Jurkat, Clone E6-1 (cell line): ENCODE data around the gene PRMT7.
A peak's percentile ranks its signal among the peaks of the same experiment; 100 is the strongest.

ENCODE experiments used
- DNase-seq: peaks from one replicate; pipeline ENCODE4 v3.0.0-alpha.2; 2011; ENCODE audit warnings: low read depth, low spot score
- H3K4me3 ChIP-seq: 2 replicates; pipeline ENCODE4 v1.5.1; 2011; ENCODE audit warnings: mild to moderate bottlenecking, low read length, control low read depth, moderate library complexity

Gene PRMT7

DNA sequence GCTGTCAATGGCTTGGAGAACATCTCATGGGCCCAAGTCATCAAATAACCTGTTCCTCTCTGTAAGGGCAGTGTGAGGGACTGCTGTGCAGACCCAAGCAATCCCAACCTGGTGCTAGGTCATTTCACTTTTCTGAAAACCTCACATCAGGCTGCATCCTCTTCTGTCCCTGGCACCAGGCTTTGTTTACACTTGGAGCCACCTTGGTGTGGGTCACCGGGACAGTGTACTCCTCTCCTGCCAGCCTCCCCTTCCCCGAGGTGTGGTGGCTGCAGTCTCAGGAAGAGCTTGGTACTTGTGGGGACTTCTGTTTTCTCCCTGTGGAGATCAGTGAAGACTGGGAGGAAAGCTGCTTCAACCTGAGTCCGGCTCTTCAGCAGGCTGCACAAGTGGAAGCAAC lies 12.5 kb upstream of the PRMT7 start:
- DNase-seq: no peak
- no peak overlapping the region for H3K4me3 ChIP-seq

DNA sequence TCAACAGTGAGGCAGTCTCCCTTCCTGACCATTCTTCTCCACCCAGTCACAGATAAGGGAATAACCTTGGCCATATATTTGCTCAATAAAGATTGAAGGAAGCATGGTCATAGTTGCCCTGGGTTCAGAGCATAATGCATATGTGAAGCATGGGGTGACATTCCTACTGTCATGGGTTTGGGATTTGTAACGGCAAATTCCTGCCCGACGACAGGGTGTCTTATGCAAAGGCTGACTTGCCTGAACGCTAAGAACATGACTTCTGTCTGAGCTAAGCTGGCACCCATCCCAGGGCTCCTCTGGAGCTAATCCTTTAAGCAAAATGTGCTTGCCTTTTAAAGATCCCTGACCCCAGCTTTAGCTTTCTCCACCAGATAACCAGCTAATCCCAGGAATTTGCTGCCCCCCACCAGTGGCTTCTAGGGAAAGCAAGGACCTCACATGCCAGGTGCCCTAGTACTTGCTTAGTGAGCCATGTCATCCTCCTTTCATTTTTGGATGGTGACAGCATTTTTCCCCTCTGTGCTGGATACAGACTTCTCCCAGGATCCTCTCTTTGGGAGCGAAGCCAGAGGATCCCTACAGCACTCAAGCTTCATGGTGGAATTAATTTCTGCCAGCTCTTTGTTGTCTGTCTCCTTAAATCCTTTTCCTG lies 11.8 kb upstream of the PRMT7 start:
- H3K4me3 ChIP-seq: no peak overlapping the region
- no peak for DNase-seq

DNA sequence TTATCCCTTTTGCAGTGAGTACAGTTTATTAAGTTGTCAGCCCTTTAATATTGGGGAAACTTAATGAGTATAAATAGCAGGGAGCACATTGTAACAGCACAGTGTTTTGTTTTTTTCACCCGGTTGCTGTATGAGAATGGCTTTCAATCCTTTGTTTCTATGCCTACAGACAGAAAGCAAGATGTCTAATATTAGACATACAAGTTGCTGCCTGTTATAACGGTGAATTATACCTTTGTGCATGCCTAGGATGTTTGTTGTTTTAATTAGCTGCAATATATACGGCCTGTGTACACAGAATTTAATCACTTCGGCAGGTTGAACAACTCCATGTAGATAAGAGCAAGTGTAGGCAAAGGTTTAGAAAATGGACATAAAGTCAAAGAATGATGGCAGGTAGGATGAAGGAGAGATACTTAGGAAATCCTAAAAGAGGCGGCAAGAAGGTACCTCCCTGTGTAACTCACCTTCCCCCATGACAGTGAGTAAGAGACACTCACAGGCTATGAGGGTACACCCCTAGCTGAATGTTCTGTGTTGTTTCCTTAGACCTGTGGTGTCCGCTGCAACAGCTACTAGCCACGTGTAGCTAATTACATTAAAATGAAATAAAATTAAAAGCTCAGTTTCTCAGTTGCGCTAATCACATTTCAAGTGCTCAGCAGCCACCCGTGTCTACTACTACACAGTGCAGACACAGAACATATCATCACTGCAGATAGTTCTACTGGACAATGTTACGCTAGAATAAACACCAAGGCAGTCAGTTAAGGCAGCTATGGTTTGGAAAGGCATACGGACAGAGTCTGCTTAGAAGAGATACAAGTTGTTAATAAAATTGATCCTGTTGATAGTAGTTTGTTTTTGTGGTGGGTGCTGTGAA lies 11.0 kb upstream of the PRMT7 start:
- DNase-seq: no peak

DNA sequence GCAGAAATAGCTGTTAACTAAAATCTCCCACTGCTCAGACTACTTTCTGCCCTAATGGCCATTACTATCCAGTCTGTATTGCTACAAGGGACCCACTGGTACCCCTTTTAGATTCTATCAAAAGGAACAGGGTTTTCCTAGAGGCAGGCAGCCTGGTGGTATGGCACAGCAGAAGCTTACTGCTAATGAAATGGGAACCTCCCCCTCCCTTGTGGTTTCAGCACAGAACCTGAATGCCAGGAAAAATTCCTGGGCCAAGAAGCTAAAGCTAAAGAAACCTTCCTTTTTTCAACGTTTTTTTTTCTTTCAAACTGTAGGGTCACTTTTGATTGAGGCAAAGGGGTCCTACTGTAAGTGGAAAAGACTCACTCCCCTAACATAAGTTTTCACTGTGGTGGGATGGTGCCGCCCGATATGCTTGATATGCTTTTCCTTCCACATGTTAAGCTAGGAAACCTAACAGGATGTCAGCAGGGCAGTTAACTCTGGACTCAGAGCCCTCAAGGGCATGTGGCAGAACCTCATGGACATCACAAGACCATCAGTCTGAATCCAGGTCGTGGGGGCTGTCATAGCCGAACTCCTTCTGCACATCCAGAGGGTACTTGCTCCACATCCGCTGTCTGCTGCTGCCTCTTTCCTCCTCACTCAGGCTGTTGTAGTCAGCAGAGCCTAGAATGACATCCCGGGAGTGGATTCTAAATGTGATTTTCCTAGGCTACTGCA lies 9.9 kb upstream of the PRMT7 start:
- no peak overlapping the region for H3K4me3 ChIP-seq
- DNase-seq: no peak

More for the DNA sequence above, 11.0 kb upstream of the PRMT7 start:
- no peak overlapping the region for H3K4me3 ChIP-seq

DNA sequence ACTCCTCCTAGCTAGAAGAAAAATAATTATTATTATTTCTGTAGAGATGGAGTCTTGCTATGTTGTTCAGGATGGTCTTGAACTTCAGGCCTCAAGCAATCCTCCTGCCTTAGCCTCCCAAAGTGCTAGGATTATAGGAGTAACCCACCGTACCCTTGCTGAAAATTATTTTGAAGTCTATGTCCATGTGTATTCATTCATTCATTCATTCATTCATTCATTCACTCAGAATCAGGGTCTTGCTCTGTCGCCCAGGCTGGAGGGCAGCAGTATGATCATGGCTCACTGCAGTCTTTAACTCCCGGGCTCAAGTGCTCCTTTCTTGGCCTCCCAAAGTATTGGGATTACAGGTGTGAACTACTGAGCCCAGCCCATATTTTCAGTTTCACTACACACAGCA lies 4.2 kb upstream of the PRMT7 start:
- no peak overlapping the region for H3K4me3 ChIP-seq
- no peak for DNase-seq

DNA sequence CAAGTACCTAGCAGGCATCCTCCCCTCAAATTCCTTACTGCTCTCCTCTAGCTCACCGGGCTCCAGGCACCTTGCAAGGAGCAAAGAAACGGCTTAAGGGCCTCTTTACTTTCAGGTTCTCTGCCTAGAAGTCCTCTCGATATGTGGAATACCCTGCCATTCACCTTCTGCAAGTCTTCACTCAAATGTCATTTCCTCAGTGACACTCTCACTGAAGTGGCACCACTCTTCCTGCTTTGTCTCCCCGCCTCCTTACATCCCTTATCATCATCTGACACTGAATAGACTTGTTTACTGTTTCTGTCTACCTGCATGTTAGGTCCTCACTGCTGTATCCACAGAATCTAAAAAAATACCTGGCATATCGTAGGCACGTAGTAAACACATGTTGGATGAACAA lies 1.0 kb upstream of the PRMT7 start:
- H3K4me3 ChIP-seq: peak overlapping the region; percentile 99
- peak; percentile 41 for DNase-seq

DNA sequence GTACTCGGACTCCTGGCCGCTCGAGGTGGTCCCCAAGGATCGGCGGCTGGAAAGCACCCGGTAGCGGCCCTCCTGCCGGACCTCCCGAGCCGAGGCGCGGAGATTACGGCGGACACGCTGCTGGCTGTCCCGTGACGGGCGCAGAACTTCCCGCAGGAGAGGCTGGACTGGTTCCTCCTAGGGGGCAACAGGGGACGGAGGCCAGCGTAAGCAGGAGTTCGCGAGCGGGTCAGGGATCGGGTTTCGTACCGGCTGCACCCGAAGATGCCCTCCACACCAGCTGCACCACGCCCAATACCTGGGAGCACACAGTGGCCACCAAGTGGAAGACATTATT lies 414 bp upstream of the PRMT7 start:
- H3K4me3 ChIP-seq: peak overlapping the region; percentile 99

DNA sequence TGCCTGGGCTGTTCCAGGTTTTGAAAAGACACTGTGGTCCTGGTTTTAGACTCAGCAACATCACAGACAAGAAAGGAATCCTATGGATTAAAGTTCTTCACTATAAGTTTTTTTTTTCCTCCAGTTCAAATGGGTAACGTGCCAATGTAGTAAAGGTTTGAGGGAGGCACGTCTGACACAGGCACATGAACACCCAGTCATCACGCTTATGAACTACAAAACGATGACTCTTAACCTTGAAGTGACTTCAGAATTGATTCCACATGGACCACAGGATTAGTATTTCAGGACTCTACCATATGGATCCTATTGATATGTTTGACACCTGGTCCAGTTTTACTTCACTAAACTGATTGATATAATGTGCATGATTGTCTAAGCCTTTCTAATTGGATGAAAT lies 2.3 kb downstream of the PRMT7 start:
- DNase-seq: no peak
- no peak overlapping the region for H3K4me3 ChIP-seq

More for the DNA sequence above, 414 bp upstream of the PRMT7 start:
- no peak for DNase-seq

DNA sequence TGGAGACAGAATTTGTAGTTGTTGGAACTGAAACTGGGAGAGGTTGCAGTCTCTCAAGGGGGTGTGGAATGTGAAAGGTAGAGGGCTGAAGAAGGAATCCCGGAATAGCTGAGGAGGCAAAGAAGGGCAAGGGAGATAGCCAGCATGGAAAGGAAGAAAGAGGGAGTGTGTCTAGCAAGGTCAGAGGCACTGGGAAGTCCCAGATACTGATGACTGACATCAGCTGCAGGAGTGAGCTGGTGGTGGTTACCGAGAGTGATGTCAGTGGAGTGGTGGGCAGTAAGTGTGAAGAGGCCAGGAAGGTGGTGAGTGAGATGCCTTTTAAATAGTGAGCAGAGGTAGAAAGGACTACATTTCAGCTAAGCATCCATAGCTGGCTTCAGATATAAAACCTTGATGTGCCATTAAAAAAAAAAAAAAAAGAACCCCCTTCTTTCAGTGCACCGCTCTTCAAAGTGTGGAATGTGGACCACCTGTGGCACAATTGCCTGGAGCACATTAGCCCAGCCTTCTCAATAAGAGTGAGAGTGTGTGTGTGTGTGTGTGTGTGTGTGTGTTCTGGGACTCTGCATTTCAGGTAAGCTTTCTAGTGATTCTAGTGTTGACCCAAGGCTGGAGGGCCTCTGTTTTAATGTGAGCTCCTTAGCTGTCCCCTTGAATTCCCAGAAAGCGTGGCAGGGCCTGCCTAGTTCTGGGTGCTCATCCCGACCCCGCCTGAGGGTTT lies 8.5 kb downstream of the PRMT7 start:
- no peak overlapping the region for H3K4me3 ChIP-seq
- DNase-seq: no peak

DNA sequence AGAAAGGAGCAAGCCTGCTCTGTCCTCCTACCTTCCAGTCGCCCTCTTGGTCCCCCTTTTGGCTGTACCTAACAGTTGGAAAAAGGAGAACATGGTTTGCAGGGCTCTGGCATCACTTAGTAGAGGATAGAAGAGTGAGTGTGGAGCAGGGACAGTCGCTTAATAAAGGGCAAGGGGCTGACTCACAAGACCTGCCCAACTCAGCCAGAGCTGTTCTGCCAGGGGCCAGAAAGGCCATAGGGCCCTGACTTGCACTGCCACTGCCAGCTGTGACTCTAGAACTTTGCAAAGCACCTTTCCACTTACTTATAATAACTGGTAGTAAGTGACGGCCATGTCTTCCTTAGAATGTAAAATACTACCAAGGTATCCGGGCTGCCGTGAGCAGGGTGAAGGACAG lies 13.5 kb downstream of the PRMT7 start:
- DNase-seq: no peak

DNA sequence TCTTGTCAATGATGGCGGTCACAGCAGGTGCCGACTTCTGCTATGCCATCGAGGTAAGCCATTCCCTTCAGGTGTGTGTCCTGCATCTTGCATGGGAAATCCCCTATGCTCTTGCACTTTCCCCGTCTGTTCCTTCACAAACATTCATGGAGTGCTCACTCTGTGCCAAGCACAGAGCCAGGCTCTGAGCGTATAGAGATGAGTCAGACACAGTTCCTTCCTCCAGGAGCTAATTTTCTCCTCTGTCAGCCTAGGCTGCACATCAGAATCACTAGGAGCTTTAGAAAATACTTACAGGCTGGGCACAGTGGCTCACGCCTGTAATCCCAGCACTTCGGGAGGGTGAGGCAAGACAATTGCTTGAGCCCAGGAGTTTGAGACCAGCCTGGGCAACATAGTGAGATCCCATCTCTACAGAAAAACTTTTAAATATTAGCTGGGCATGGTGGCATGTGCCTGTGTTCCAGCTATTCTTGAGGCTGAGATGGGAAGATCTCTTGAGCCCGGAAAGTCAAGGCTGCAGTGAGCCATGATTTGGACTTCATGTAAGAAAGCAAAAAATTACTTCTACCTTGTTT lies 14.1 kb downstream of the PRMT7 start:
- no peak for DNase-seq
- H3K4me3 ChIP-seq: no peak overlapping the region

More for the DNA sequence above, 13.5 kb downstream of the PRMT7 start:
- H3K4me3 ChIP-seq: no peak overlapping the region

DNA sequence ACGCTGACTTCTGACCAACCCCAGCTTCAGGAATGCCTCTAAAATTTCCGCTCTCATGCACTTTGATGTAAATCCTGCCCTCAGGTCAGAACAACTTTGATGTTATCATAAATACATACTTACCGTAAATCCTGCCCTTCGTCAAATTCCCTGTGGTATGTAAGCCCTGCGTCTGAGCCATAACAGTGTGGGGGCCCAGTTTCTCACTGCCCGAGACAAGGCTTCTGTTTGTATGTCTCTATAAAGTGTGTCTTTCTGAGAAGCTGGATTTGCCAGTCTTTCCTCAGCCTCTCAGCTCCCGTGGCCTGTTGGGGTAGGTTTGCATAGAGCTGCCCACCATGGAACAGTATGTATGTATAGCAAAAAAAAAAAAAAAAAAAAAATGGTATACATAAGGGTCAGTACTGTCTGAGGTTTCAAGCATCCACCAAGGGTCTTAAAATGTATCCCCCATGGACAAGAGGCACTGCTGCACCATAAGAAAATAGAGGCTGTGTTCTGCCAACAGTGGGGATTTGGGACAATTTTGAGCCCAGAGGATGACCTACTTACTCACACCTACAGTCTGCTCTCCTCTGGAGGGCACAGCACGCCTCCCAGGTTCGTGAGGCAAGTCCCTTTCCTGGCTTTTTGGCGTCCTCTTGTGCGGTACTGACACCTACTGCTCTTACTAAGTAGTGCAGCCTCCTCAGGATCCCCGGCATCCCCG lies 17.5 kb downstream of the PRMT7 start:
- H3K4me3 ChIP-seq: no peak overlapping the region
- DNase-seq: peak; percentile 86

DNA sequence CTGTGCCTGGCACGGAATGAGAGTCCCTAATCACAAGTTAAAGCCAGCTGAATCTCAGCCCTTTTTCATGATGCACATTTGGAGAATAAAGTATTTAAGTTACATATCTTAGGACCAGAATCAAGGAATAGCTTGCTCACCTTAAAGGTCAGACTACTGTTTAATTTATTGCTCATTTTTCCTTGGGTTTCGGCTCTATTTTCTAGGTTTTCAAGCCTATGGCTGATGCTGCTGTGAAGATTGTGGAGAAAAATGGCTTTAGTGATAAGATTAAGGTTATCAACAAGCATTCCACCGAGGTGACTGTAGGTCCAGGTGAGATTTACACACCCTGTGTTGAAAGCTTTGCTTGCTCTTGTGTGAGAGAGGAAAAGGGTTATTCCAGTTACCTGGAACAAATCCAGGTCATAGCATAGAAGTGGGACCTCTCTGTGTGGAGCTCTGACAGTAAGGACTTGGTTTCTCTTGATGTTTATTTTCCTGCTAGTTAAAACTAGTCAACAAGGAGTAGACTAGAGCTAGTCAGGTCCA lies 18.1 kb downstream of the PRMT7 start:
- no peak overlapping the region for H3K4me3 ChIP-seq
- no peak for DNase-seq

DNA sequence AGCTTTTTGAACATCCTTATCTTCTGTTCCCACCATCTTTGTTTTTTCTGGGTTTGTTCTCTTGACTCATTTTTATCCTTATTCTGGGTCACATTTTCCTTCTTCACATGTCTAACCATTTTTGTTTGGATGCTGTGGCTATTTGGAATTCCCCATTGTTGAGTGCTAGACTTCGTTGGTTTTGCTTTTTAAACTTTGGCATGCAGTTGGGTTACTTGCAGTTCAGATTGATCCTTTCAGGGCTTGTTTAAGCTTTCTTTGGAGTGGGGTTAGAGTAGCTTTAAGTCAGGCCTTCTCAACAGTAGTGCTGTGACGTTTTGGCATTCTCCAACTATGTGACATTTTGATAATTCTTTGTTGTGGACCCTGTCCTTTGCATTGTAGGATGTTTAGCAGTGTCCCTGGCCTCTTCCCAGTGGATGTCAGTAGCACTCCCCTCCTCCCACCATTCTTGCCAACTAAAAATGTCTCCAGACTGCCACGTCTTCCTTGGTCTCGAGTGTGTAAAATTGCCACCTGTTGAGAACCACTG lies 21.1 kb downstream of the PRMT7 start:
- peak overlapping the region; percentile 1 for H3K4me3 ChIP-seq
- DNase-seq: no peak

DNA sequence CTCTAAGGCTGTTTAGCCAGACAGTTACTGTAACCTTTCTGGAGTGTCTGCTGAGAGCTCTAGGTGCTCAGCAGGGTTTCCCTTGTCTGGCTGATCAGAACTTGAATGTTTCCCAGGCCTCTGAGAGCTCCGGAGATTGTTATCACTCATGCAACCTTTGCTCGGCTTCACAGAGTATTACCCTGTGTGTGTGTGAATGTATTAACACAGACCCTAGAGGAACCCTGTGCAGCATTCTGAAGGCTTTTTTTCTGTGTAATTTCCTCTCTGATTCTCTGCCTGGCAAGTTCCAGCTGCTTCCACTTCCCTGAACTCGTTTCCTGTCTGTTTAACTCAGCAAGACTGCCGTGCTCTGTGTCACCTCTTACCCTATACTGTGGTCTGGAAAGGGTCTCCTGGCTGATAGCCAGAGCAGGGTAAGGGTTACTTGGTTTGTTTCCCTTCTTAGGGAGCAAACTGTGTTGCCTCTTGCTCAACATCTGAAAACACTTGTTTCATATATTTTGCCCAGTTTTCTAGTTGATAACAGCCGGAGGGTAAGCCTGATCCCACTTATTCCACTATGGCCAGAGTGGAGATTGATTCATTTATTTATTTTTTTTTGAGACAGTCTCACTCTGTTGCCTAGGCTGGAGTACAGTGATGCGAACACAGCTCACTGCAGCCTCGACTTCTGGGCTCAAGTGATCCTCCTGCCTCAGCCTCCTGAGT lies 21.7 kb downstream of the PRMT7 start:
- DNase-seq: peak; percentile 94
- H3K4me3 ChIP-seq: peak overlapping the region; percentile 1

DNA sequence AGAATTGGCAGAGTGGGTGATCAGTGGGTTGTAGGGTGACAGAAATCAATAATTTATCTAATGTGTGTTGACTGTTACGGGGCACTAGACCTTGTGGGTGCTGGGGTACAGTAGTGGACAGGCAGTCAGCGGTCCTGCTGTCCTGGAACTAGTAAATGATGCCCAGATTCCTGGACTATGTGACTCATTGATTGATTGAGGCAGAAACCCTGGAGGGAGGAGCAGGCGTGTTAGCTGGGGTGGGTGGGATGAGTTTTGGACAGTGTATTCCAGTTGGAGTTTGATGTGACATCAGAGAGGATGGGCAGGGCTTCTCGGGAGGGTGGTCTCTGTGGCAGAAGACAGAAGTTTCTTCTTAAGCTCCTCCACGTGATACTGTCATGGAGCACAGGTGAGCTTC lies 24.4 kb downstream of the PRMT7 start:
- no peak for DNase-seq

DNA sequence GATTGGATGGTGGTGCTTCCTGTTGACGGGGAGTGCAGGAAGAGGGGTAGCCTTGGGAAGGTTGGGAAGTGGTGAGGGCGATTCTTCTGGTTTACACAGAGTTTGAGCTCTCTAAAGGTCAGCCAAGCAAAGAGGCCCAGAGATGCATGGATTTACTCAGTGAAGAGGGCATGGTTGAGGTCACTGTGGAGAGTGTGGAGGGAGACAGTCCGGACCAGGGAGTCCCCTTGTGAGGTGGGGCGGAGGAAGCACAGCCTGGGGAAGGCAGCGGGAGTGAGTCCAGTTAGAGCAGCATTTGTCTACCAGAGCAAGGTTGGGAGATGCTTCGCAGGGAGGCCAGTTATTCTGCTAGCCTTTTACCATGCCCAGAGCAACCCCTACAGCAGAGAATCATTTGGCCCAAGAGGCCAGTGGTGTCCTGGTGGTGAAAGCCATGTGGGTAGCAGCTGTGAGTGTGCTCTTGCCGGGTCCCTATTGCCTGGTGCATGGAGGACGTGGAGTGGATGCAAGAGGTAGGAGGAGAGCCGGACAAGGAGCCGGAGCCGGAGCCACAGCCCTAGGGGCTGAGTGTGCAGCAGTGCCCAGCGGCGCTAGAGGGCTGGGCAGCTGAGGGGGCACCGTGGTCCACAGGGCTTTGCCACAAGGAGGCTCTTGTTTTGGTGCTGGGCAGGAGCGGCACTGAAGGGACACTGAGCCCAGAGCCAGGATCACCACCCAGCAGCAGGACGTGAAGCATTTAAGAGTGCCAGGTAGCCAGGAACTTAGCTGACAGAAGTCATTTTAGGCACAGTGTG lies 27.7 kb downstream of the PRMT7 start:
- no peak for DNase-seq

More for the DNA sequence above, 24.4 kb downstream of the PRMT7 start:
- H3K4me3 ChIP-seq: no peak overlapping the region

More for the DNA sequence above, 27.7 kb downstream of the PRMT7 start:
- H3K4me3 ChIP-seq: no peak overlapping the region
